Right atrium auricular region (tissue), 2 donors: Measurements from ENCODE around the gene FGF12. TPM values are rescaled to one million over a fixed set of nuclear protein-coding genes. Genes with fewer than 3 reads are reported as not detected.
A peak's percentile ranks its signal among the peaks of the same experiment; 100 is the strongest.

Source experiments
- DNase-seq: peaks from one replicate; pipeline ENCODE4 v3.0.0-alpha.2; 2019; ENCODE audit warnings: low spot score
- H3K27ac ChIP-seq, 2 donors: fragments of 200-600 bp; sonication (generic); 1 replicate in 1 of 2; 2 replicates in 1 of 2; pipeline ENCODE4 v1.5.1; 2016 to 2019
- H3K27me3 ChIP-seq, 2 donors: fragments of 200-600 bp; sonication (generic); one replicate each; pipeline versions ENCODE4 v1.5.1 to v1.6.0; 2017 to 2019
- H3K36me3 ChIP-seq: fragments of 200-600 bp; sonication (generic); one replicate; pipeline ENCODE4 v1.5.1; 2016
- H3K4me1 ChIP-seq, 2 donors: fragments of 200-600 bp; sonication (generic); one replicate each; pipeline versions ENCODE4 v1.5.1 to v1.6.0; 2017 to 2019
- H3K4me3 ChIP-seq, 2 donors: fragments of 200-600 bp; sonication (generic); 1 replicate in 1 of 2; 2 replicates in 1 of 2; pipeline ENCODE4 v1.5.1; 2017 to 2019; ENCODE audit warnings: mild to moderate bottlenecking in 1 of 2, moderate library complexity in 1 of 2
- H3K9me3 ChIP-seq, 2 donors: fragments of 200-600 bp; sonication (generic); one replicate each; pipeline ENCODE4 v1.5.1; 2019
- total RNA-seq, 2 donors: library from RNA; depleted of rRNA; stranded (reverse); fragments of >200 nt; gene quantifications; one replicate each; pipeline ENCODE4 v1.1.0, GENCODE V29; 2016
- TF ChIP-seq, protein P1 (sequence below), 2 donors: fragments of 200-600 bp; sonication (generic); IDR thresholded peaks; one replicate each; pipeline ENCODE4 v1.5.1; 2019; ENCODE audit warnings: antibody characterized with exemption in 2 of 2

The FGF12 gene
- total RNA-seq, 2 donors from 2014 or later = 126 to 218 TPM

DNA sequence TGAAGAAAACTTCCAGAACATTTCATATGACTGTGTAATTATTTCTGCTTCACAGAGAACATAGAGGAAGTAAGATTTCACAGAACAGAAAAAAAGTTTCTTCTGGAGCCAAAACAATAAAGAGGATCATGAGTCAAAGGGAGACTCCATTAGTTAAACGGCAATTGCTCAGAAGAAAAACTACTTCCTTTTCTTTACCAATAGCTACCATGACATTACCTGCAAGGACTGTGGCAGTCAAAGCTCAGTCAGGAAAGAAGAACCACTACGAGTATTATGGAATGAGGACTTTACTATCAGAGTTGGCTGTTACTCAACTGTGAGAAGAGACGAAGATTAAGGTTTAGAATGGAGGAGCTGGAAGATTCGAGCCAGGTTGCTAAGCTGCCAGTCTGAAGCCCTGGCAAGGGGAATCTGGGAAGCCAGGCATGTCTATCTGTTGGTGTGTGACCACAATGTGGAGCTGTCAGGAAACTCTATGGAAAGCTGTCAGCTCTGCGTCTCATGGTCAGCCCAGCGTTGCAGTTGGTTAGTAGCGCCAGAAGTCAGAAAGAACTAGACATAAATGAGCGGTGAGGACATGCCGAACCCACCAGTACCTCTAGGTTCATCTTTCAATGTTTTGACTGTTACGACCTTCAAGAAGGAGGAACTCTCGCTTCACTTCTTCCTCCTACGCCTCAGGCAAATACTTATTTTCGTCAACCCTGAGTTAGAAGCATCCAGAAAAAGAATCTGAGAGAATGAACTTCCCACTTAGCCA is 604.3 kb downstream of the FGF12 start:
- Histone ChIP-seq H3K9me3 (no peaks in the 10 kb centered on the region), H3K27me3 (no peaks in the 10 kb centered on the region), H3K27ac (peak overlapping the region in 1 of 2 donors; percentile 3), H3K36me3 (no peaks in the 10 kb centered on the region), H3K4me1 (no peaks in the 10 kb centered on the region), H3K4me3 (no peak overlapping the region)
- DNase-seq = peak; percentile 57
- TF ChIP-seq, protein P1, sequence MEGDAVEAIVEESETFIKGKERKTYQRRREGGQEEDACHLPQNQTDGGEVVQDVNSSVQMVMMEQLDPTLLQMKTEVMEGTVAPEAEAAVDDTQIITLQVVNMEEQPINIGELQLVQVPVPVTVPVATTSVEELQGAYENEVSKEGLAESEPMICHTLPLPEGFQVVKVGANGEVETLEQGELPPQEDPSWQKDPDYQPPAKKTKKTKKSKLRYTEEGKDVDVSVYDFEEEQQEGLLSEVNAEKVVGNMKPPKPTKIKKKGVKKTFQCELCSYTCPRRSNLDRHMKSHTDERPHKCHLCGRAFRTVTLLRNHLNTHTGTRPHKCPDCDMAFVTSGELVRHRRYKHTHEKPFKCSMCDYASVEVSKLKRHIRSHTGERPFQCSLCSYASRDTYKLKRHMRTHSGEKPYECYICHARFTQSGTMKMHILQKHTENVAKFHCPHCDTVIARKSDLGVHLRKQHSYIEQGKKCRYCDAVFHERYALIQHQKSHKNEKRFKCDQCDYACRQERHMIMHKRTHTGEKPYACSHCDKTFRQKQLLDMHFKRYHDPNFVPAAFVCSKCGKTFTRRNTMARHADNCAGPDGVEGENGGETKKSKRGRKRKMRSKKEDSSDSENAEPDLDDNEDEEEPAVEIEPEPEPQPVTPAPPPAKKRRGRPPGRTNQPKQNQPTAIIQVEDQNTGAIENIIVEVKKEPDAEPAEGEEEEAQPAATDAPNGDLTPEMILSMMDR (IDR thresholded peaks at IDR 0.05) = no peak

DNA sequence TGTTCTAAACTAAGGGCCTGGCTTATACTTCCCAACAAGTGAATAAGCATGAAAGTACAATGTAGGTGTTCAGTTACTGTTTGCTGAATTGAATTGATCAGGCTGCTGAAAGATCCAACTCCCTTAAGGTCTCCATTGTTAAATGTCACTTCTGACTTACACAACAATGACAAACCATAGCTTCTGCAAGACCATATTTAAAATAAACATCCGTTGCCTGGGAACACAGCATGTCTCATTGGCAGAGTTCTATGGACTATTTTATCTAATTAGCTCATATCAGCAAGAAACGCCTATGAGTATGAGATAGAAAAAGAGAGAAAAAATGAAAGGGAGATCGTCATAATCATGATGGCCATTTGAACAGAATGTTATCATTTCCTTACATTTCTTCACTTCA is 605.4 kb downstream of the FGF12 start:
- H3K4me1 ChIP-seq = no peaks in the 10 kb centered on the region
- DNase-seq = no peak
- H3K27me3 ChIP-seq = no peaks in the 10 kb centered on the region
- no peaks in the 10 kb centered on the region for H3K9me3 ChIP-seq
- no peaks in the 10 kb centered on the region for H3K36me3 ChIP-seq
- H3K4me3 ChIP-seq = no peak overlapping the region
- H3K27ac ChIP-seq = no peak overlapping the region
- TF ChIP-seq, protein P1 (IDR thresholded peaks at IDR 0.05) = no peak

DNA sequence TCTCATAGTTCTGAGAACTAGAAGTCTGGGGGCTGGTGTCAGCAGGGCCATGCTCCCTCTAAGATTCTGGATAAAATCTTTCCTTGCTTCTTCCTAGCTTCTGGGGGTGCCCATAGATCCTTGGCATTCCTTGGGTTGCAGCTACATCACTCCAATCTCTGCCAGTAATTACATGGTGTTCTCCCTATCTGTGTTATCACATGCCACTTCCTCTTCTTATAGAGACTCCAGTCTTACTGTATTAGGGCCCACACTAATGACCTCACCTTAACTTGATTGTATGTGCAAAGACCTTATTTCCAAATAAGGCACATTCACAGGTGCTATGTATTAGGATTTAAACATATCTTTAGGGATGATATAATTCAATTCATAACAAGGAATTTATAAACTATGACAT is 618.5 kb downstream of the FGF12 start:
- TF ChIP-seq, protein P1 (IDR thresholded peaks at IDR 0.05) = no peak
- no peaks in the 10 kb centered on the region for H3K9me3 ChIP-seq
- H3K4me1 ChIP-seq = no peaks in the 10 kb centered on the region
- H3K36me3 ChIP-seq = no peaks in the 10 kb centered on the region
- no peak overlapping the region for H3K27ac ChIP-seq
- H3K27me3 ChIP-seq = no peaks in the 10 kb centered on the region
- no peak for DNase-seq
- H3K4me3 ChIP-seq = no peak overlapping the region

DNA sequence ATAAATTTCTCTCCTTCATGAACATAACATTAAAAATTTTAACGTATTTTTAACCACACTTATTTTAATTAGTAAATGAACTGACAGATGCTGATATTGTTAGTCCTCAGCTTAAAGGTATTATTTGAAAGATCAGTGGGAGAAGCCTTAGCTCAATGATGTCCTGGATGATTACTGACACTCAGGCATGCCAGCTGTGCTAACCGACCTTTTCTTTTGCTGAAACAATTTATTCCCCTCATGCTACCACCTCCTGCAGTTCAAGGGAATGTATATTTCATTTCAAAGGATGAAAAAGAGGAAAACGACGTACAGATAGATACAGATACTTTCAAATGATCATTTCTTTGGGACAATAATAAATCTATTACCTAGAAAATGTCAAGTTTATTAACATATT is 620.8 kb downstream of the FGF12 start:
- Histone ChIP-seq H3K36me3 (no peaks in the 10 kb centered on the region), H3K9me3 (no peaks in the 10 kb centered on the region), H3K4me1 (no peaks in the 10 kb centered on the region), H3K27ac (no peak overlapping the region), H3K27me3 (no peaks in the 10 kb centered on the region), H3K4me3 (no peak overlapping the region)
- DNase-seq = no peak
- TF ChIP-seq, protein P1 (IDR thresholded peaks at IDR 0.05) = no peak

DNA sequence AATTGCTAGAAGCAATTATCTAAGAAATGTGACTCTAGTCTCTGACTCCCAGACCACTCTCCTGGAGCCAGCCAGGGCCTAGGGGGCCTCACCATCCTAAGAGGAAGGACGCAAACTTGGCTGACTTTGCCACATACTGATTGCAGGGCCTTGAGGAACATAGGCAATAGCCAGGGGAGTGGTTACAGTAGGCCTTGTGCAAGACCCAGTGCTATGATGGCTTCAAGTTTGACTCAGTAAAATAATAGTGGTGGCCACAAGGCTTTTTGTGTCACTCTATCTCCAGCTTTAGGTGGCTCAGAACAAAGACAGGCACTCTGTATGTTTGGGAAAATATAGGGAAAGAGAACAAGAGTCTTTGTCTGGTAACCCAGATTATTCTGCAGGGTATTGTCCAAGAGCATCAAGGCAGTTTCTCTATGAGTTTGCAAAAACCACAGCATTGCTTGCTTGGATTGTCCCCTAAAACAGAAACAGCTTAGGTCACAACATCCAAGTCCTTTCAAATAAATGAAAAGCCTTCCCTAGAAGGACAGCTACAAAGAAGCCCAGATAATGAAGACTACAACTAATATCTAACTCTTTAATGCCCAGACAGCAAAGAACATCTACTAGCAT is 634.8 kb downstream of the FGF12 start:
- no peak overlapping the region for H3K27ac ChIP-seq
- H3K36me3 ChIP-seq = no peaks in the 10 kb centered on the region
- H3K27me3 ChIP-seq = no peaks in the 10 kb centered on the region
- H3K9me3 ChIP-seq = no peaks in the 10 kb centered on the region
- TF ChIP-seq, protein P1 (IDR thresholded peaks at IDR 0.05) = no peak
- H3K4me1 ChIP-seq = no peaks in the 10 kb centered on the region
- H3K4me3 ChIP-seq = no peak overlapping the region
- no peak for DNase-seq
